CD14-positive monocyte (primary cell): ENCODE measurements around the gene CUX1. TPM values are rescaled to one million over a fixed set of nuclear protein-coding genes. Genes with fewer than 3 reads are reported as not detected.

Experiments
- DNase-seq, 3 donors: peaks; one replicate each; pipeline ENCODE4 v3.0.0-alpha.2; 2011 to 2022
- H2AFZ ChIP-seq: 2 replicates; pipeline ENCODE4 v1.6.0; 2012; ENCODE audit warnings: mild to moderate bottlenecking, low read depth, low read length, inconsistent platforms; ENCODE audit not compliant: insufficient read depth, poor library complexity, severe bottlenecking
- H3K27ac ChIP-seq, 2 donors: 1 replicate in 1 of 2; 2 replicates in 1 of 2; pipeline ENCODE4 v1.5.1; 2012 to 2013; ENCODE audit warnings: low read length in 2 of 2, control low read depth in 1 of 2, inconsistent platforms in 1 of 2, low read depth in 1 of 2, mild to moderate bottlenecking in 1 of 2
- H3K27me3 ChIP-seq, 2 donors: one replicate each; pipeline versions ENCODE4 v1.6.0 to v1.6.1; 2011 to 2013; ENCODE audit warnings: low read length in 2 of 2; ENCODE audit not compliant: control insufficient read depth in 2 of 2, insufficient read depth in 2 of 2
- H3K36me3 ChIP-seq, 2 donors: replicated peaks in 1 of 2; 1 replicate in 1 of 2; 2 replicates in 1 of 2; pipeline versions ENCODE4 v1.5.1 to v1.6.1; 2012 to 2013; ENCODE audit warnings: low read length in 2 of 2, control low read depth in 1 of 2, inconsistent platforms in 1 of 2, mild to moderate bottlenecking in 1 of 2; ENCODE audit not compliant: insufficient read depth in 2 of 2, control insufficient read depth in 1 of 2
- H3K4me1 ChIP-seq, 2 donors: 1 replicate in 1 of 2; 2 replicates in 1 of 2; pipeline versions ENCODE4 v1.5.1 to v1.6.1; 2012 to 2013; ENCODE audit warnings: low read length in 2 of 2, control low read depth in 1 of 2, inconsistent platforms in 1 of 2, mild to moderate bottlenecking in 1 of 2, moderate library complexity in 1 of 2; ENCODE audit not compliant: insufficient read depth in 2 of 2, control insufficient read depth in 1 of 2
- H3K4me2 ChIP-seq: replicated peaks from 2 replicates; pipeline ENCODE3; 2012; ENCODE audit warnings: low read length, moderate library complexity, mild to moderate bottlenecking; ENCODE audit not compliant: poor library complexity, severe bottlenecking; ENCODE audit errors: extremely low read depth
- H3K4me3 ChIP-seq, 3 experiments: fragments of 200-600 bp in 1 of 3; sonication (generic) in 1 of 3; replicated peaks in 1 of 3; 1 replicate in 2 of 3; 2 replicates in 1 of 3; pipeline ENCODE4 v1.5.1; 2011 to 2013; ENCODE audit warnings: low read length in 3 of 3, mild to moderate bottlenecking in 3 of 3, control low read depth in 2 of 3, low read depth in 2 of 3, inconsistent platforms in 1 of 3, moderate library complexity in 1 of 3
- H3K79me2 ChIP-seq: 2 replicates; pipeline ENCODE4 v1.6.0; 2012; ENCODE audit warnings: mild to moderate bottlenecking, control low read depth, inconsistent platforms, low read length, moderate library complexity; ENCODE audit not compliant: insufficient read depth
- H3K9ac ChIP-seq: 2 replicates; pipeline ENCODE4 v1.6.0; 2017; ENCODE audit warnings: low read length, mild to moderate bottlenecking; ENCODE audit not compliant: insufficient read depth, poor library complexity, severe bottlenecking
- H3K9me3 ChIP-seq, 2 donors: replicated peaks in 1 of 2; 1 replicate in 1 of 2; 2 replicates in 1 of 2; pipeline versions ENCODE4 v1.5.1 to v1.6.1; 2012 to 2013; ENCODE audit warnings: low read length in 2 of 2, control low read depth in 1 of 2; ENCODE audit not compliant: control insufficient read depth in 1 of 2, insufficient read depth in 1 of 2
- H4K20me1 ChIP-seq: 2 replicates; pipeline ENCODE4 v1.6.0; 2012; ENCODE audit warnings: mild to moderate bottlenecking, low read length, control low read depth, moderate library complexity; ENCODE audit not compliant: insufficient read depth
- H3K27ac Mint-ChIP-seq, 7 donors: one replicate each; pipeline ENCODE4 v1.8.0; 2020; ENCODE audit warnings: mild to moderate bottlenecking in 7 of 7, mixed read lengths in 7 of 7, moderate library complexity in 6 of 7, inconsistent platforms in 2 of 7
- H3K27me3 Mint-ChIP-seq, 3 donors: one replicate each; pipeline ENCODE4 v1.8.0; 2021 to 2022; ENCODE audit warnings: low read depth in 3 of 3, mild to moderate bottlenecking in 3 of 3, mixed read lengths in 3 of 3, moderate library complexity in 3 of 3, inconsistent platforms in 1 of 3
- H3K36me3 Mint-ChIP-seq, 2 donors: one replicate each; pipeline ENCODE4 v1.8.0; 2020; ENCODE audit warnings: mixed read lengths in 2 of 2, inconsistent platforms in 1 of 2, mild to moderate bottlenecking in 1 of 2
- H3K4me1 Mint-ChIP-seq: one replicate; pipeline ENCODE4 v1.8.0; 2020; ENCODE audit warnings: mild to moderate bottlenecking, mixed read lengths
- H3K4me3 Mint-ChIP-seq, 2 donors: one replicate each; pipeline ENCODE4 v1.8.0; 2020; ENCODE audit warnings: mild to moderate bottlenecking in 2 of 2, mixed read lengths in 2 of 2, moderate library complexity in 1 of 2
- H3K9me3 Mint-ChIP-seq, 7 donors: one replicate each; pipeline ENCODE4 v1.8.0; 2020 to 2022; ENCODE audit warnings: mixed read lengths in 7 of 7, mild to moderate bottlenecking in 6 of 7, moderate library complexity in 6 of 7, inconsistent platforms in 2 of 7
- CTCF ChIP-seq: fragments of 200-600 bp; IDR thresholded peaks from one replicate; pipeline ENCODE4 v1.8.0; 2022; ENCODE audit warnings: antibody characterized with exemption, mild to moderate bottlenecking
- WGBS: methylation state at CpG from one replicate; pipeline ENCODE4 v1.1.5; 2013; ENCODE audit warnings: missing lambda C conversion rate; ENCODE audit not compliant: insufficient coverage; 5-methylcytosine and 5-hydroxymethylcytosine counted together
- intact Hi-C, 2 donors: fragments of 100-400 bp; cut with micrococcal nuclease; formaldehyde crosslinking; loops; one replicate each; pipeline versions ENCODE4 v1.15.0 to v1.15.1; 2023
- polyA plus RNA-seq, 3 donors: library from polyadenylated mRNA; depleted of rRNA in 1 of 3; unstranded in 2 of 3; stranded (reverse) in 1 of 3; fragments of 300-500 nt in 2 of 3; fragments of >200 nt in 1 of 3; fragmentation: Illumina TruSeq in 2 of 3; gene quantifications; 1 replicate in 2 of 3; 2 replicates in 1 of 3; pipeline ENCODE4 v1.2.3, GENCODE V29; 2012 to 2021

The CUX1 gene
- polyA plus RNA-seq, 3 donors, result 17.6 to 38.0 (median 28.0) TPM

GRCh38 chr7:102150266-102150665 is 332.8 kb downstream of the CUX1 start:
- Mint-ChIP-seq H3K27me3 (peaks cover 0 to 2% (median 1%) of the 10 kb centered on the region in 3 donors), H3K4me3 (no peak overlapping the region), H3K36me3 (peaks cover 32 to 62% of the 10 kb centered on the region in 2 donors), H3K9me3 (peaks cover 0 to 2% (median 0%) of the 10 kb centered on the region in 7 donors), H3K27ac (peak overlapping the region in 1 of 7 donors; percentile 10), H3K4me1 (peaks cover 10% of the 10 kb centered on the region)
- no peak overlapping the region for H3K4me3 ChIP-seq
- no peak overlapping the region for H3K9ac ChIP-seq
- intact Hi-C loops, result no loop called here
- no peaks in the 10 kb centered on the region for H3K27me3 ChIP-seq
- DNase-seq, result no peak
- H3K9me3 ChIP-seq, result no peaks in the 10 kb centered on the region
- H3K36me3 ChIP-seq, result peaks cover 19 to 43% of the 10 kb centered on the region in 2 donors
- no peak overlapping the region for H3K27ac ChIP-seq
- H4K20me1 ChIP-seq, result peaks cover 36% of the 10 kb centered on the region
- H3K4me2 ChIP-seq, result no peak overlapping the region
- peaks cover 9 to 12% of the 10 kb centered on the region in 2 donors for H3K4me1 ChIP-seq
- TF ChIP-seq CTCF, result no peak
- 97% methylated on average over 13 of the region's 18 CpGs for WGBS
- no peaks in the 10 kb centered on the region for H3K79me2 ChIP-seq
- no peak overlapping the region for H2AFZ ChIP-seq

GRCh38 chr7:102152672-102153598 is 335.5 kb downstream of the CUX1 start:
- 92% methylated on average over 16 of the region's 21 CpGs for WGBS
- no peaks in the 10 kb centered on the region for H3K9me3 ChIP-seq
- H3K4me3 Mint-ChIP-seq, result no peak overlapping the region
- no peak for DNase-seq
- H3K9me3 Mint-ChIP-seq, result peaks cover 0 to 2% (median 0%) of the 10 kb centered on the region in 7 donors
- no peak overlapping the region for H3K4me3 ChIP-seq
- H3K4me2 ChIP-seq, result no peak overlapping the region
- intact Hi-C loops, result no loop called here
- H3K36me3 Mint-ChIP-seq, result peaks cover 31 to 64% of the 10 kb centered on the region in 2 donors
- no peak for TF ChIP-seq CTCF
- peaks cover 28% of the 10 kb centered on the region for H4K20me1 ChIP-seq
- H3K79me2 ChIP-seq, result no peaks in the 10 kb centered on the region
- H3K27ac ChIP-seq, result peak overlapping the region in 1 of 2 donors; percentile 7
- peaks cover 2% of the 10 kb centered on the region for H3K4me1 Mint-ChIP-seq
- H3K36me3 ChIP-seq, result peaks cover 24 to 35% of the 10 kb centered on the region in 2 donors
- H3K27ac Mint-ChIP-seq, result peak overlapping the region in 5 of 7 donors; percentile 15 to 67 (median 47)
- no peaks in the 10 kb centered on the region for H3K4me1 ChIP-seq
- no peak overlapping the region for H2AFZ ChIP-seq
- H3K9ac ChIP-seq, result no peak overlapping the region
- peaks cover 0 to 1% (median 0%) of the 10 kb centered on the region in 3 donors for H3K27me3 Mint-ChIP-seq
- H3K27me3 ChIP-seq, result no peaks in the 10 kb centered on the region
